IMR-90 (cell line): ENCODE data around the gene ARHGAP18. TPM values are rescaled to one million over a fixed set of nuclear protein-coding genes. Genes with fewer than 3 reads are reported as not detected.

Source experiments
- ATAC-seq: fragments of 200-7000 bp; cut with Tn5 transposase; 2 replicates; pipeline ENCODE4 v1.9.1; 2020; ENCODE audit warnings: low read depth, mild to moderate bottlenecking, moderate library complexity
- BruUV-seq: library from RNA; stranded (reverse); fragments of 400-500 nt; replicated peaks from 2 replicates; lab custom pipeline; 2021; lab: Mats Ljungman, UMichigan
- CTCF ChIA-PET: fragments of 300-600 bp; formaldehyde crosslinking; extraction: SDS; loops from one replicate; lab custom pipeline; 2021; ENCODE audit warnings: antibody characterized with exemption; lab: Yijun Ruan, JAX
- POLR2A ChIA-PET: fragments of 300-600 bp; sonication (Branson Sonifier 250); formaldehyde crosslinking; loops from one replicate; lab custom pipeline; 2022; ENCODE audit warnings: antibody characterized with exemption; ENCODE audit not compliant: unreplicated experiment; lab: Charles Lee
- DNase-seq: peaks from one replicate; pipeline ENCODE4 v3.0.0; 2013
- H2AFZ ChIP-seq: replicated peaks from 2 replicates; pipeline ENCODE3; 2013; ENCODE audit warnings: low read length, mild to moderate bottlenecking; ENCODE audit not compliant: poor library complexity
- H2AK5ac ChIP-seq: 2 replicates; pipeline ENCODE4 v1.6.1; 2013; ENCODE audit warnings: low read depth, low read length, inconsistent platforms
- H2AK9ac ChIP-seq: replicated peaks from 2 replicates; pipeline ENCODE3; 2013; ENCODE audit warnings: mild to moderate bottlenecking, low read depth, low read length, moderate library complexity; ENCODE audit not compliant: poor library complexity
- H2BK120ac ChIP-seq: 2 replicates; pipeline ENCODE4 v1.6.1; 2013; ENCODE audit warnings: low read depth, low read length, inconsistent platforms
- H2BK15ac ChIP-seq: 3 replicates; pipeline ENCODE4 v1.6.1; 2013; ENCODE audit warnings: low read depth, low read length, inconsistent platforms
- H2BK20ac ChIP-seq: 2 replicates; pipeline ENCODE4 v1.6.1; 2013; ENCODE audit warnings: low read depth, mild to moderate bottlenecking, inconsistent platforms, low read length, moderate library complexity
- H2BK5ac ChIP-seq: 2 replicates; pipeline ENCODE4 v1.6.1; 2013; ENCODE audit warnings: mild to moderate bottlenecking, low read depth, low read length, inconsistent platforms; ENCODE audit not compliant: poor library complexity, severe bottlenecking
- H3K14ac ChIP-seq: replicated peaks from 2 replicates; pipeline ENCODE4 v1.6.1; 2013; ENCODE audit warnings: low read depth, low read length, inconsistent platforms
- H3K18ac ChIP-seq: 2 replicates; pipeline ENCODE4 v1.6.1; 2013; ENCODE audit warnings: low read depth, low read length, control low read depth
- H3K23ac ChIP-seq: 2 replicates; pipeline ENCODE4 v1.6.1; 2013; ENCODE audit warnings: low read depth, low read length, inconsistent platforms
- H3K27ac ChIP-seq: 2 replicates; pipeline ENCODE4 v1.5.1; 2013; ENCODE audit warnings: mild to moderate bottlenecking, control low read depth, low read length; ENCODE audit not compliant: insufficient read depth
- H3K27me3 ChIP-seq: 2 replicates; pipeline ENCODE4 v1.6.1; 2013; ENCODE audit warnings: low read length; ENCODE audit not compliant: control insufficient read depth, insufficient read depth
- H3K36me3 ChIP-seq: 2 replicates; pipeline ENCODE4 v1.6.1; 2013; ENCODE audit warnings: low read length, mixed read lengths; ENCODE audit not compliant: control insufficient read depth, insufficient read depth
- H3K4ac ChIP-seq: 2 replicates; pipeline ENCODE4 v1.6.1; 2013; ENCODE audit warnings: low read depth, low read length, inconsistent platforms
- H3K4me1 ChIP-seq: 2 replicates; pipeline ENCODE4 v1.6.1; 2013; ENCODE audit warnings: low read length, mixed read lengths; ENCODE audit not compliant: control insufficient read depth, insufficient read depth
- H3K4me2 ChIP-seq: 2 replicates; pipeline ENCODE4 v1.6.1; 2013; ENCODE audit warnings: low read depth, mild to moderate bottlenecking, control low read depth, low read length, moderate library complexity
- H3K4me3 ChIP-seq: 2 replicates; pipeline ENCODE4 v1.5.1; 2013; ENCODE audit warnings: low read depth, mild to moderate bottlenecking, control low read depth, low read length, moderate library complexity; ENCODE audit not compliant: insufficient read depth
- H3K56ac ChIP-seq: 2 replicates; pipeline ENCODE4 v1.6.1; 2013; ENCODE audit warnings: low read length, inconsistent platforms; ENCODE audit not compliant: insufficient read depth; ENCODE audit errors: extremely low read depth
- H3K79me1 ChIP-seq, 2 experiments: 2 replicates each; pipeline ENCODE4 v1.6.1; 2013; ENCODE audit warnings: low read length in 2 of 2, inconsistent platforms in 1 of 2, low read depth in 1 of 2
- H3K9ac ChIP-seq: 2 replicates; pipeline ENCODE4 v1.6.1; 2013; ENCODE audit warnings: low read depth, low read length, control low read depth
- H3K9me1 ChIP-seq: 2 replicates; pipeline ENCODE4 v1.6.1; 2013; ENCODE audit warnings: low read length, inconsistent platforms; ENCODE audit not compliant: insufficient read depth
- H3K9me3 ChIP-seq: 2 replicates; pipeline ENCODE4 v1.6.1; 2013; ENCODE audit warnings: low read length; ENCODE audit not compliant: control insufficient read depth, insufficient read depth
- H4K20me1 ChIP-seq: 2 replicates; pipeline ENCODE4 v1.6.1; 2013; ENCODE audit warnings: low read length, inconsistent platforms; ENCODE audit not compliant: insufficient read depth
- H4K5ac ChIP-seq: 2 replicates; pipeline ENCODE4 v1.6.1; 2013; ENCODE audit warnings: mild to moderate bottlenecking, low read depth, low read length, control low read depth
- H4K8ac ChIP-seq, 2 experiments: 2 replicates each; pipeline ENCODE4 v1.6.1; 2013; ENCODE audit warnings: low read depth in 2 of 2, low read length in 2 of 2, control low read depth in 1 of 2, inconsistent platforms in 1 of 2
- H4K91ac ChIP-seq: 2 replicates; pipeline ENCODE4 v1.6.1; 2013; ENCODE audit warnings: low read depth, low read length, inconsistent platforms; ENCODE audit not compliant: insufficient read depth
- BHLHE40 ChIP-seq: fragments of 150-350 bp; IDR thresholded peaks from 2 replicates; pipeline ENCODE4 v1.6.1; 2016; ENCODE audit warnings: mild to moderate bottlenecking, low read depth, low read length
- CEBPB ChIP-seq: IDR thresholded peaks from 2 replicates; pipeline ENCODE4 v1.6.1; 2012; ENCODE audit warnings: low read depth, low read length, improper control_type of control experiment
- CHD1 ChIP-seq: IDR thresholded peaks from 2 replicates; pipeline ENCODE4 v1.6.1; 2012; ENCODE audit warnings: low read depth, low read length, improper control_type of control experiment
- FOS ChIP-seq: fragments of 150-350 bp; IDR thresholded peaks from 2 replicates; pipeline ENCODE4 v1.6.1; 2016; ENCODE audit warnings: low read depth, low read length
- MAFK ChIP-seq: IDR thresholded peaks from 2 replicates; pipeline ENCODE4 v1.6.1; 2012; ENCODE audit warnings: low read depth, low read length, improper control_type of control experiment
- NFE2L2 ChIP-seq: fragments of 150-350 bp; IDR thresholded peaks from 2 replicates; pipeline ENCODE4 v1.6.1; 2016; ENCODE audit warnings: low read depth, mild to moderate bottlenecking, low read length
- RAD21 ChIP-seq: IDR thresholded peaks from 2 replicates; pipeline ENCODE4 v1.6.1; 2012; ENCODE audit warnings: low read length, improper control_type of control experiment
- SMC3 ChIP-seq: fragments of 150-350 bp; IDR thresholded peaks from 2 replicates; pipeline ENCODE4 v1.6.1; 2016; ENCODE audit warnings: low read depth, mild to moderate bottlenecking, antibody characterized with exemption, low read length, moderate library complexity
- WGBS, 2 experiments: methylation state at CpG; one replicate each; pipeline versions ENCODE4 v1.1.5 to v1.1.7; 2013; ENCODE audit warnings: missing lambda C conversion rate in 2 of 2; ENCODE audit not compliant: insufficient read length in 1 of 2; ENCODE audit errors: extremely low coverage in 2 of 2; 5-methylcytosine and 5-hydroxymethylcytosine counted together
- dilution Hi-C: fragments of 300-500 bp; cut with HindIII; formaldehyde crosslinking; loops from one replicate; pipeline ENCODE4 v1.14.3; 2018; ENCODE audit warnings: low sequenced_read_pairs; ENCODE audit not compliant: unreplicated experiment
- in situ Hi-C: fragments of 300-500 bp; cut with MboI; formaldehyde crosslinking; loops from 3 replicates; pipeline ENCODE4 v1.14.3; 2019; ENCODE audit warnings: low sequenced_read_pairs, inconsistent platforms, mixed read lengths
- intact Hi-C: fragments of 100-400 bp; cut with micrococcal nuclease; formaldehyde crosslinking; loops from 2 replicates; pipeline ENCODE4 v1.10.0; 2022
- polyA plus RNA-seq, 3 experiments: library from polyadenylated mRNA; depleted of rRNA; stranded (reverse); fragments of >200 nt; gene quantifications; 2 replicates each; pipeline ENCODE4 v1.2.3, GENCODE V29; 2012; ENCODE audit warnings: low replicate concordance in 1 of 3
- total RNA-seq: library from RNA; depleted of rRNA; stranded (reverse); fragments of >200 nt; gene quantifications from 2 replicates; pipeline ENCODE4 v1.2.3, GENCODE V29; 2012
- TF ChIP-seq, protein P1 (sequence below): conservative IDR thresholded peaks from 2 replicates; pipeline ENCODE4 v1.5.1; 2012; ENCODE audit warnings: mild to moderate bottlenecking, low read depth, low read length, improper control_type of control experiment

Gene ARHGAP18
- total and polyA plus RNA-seq, 2 of the 4 experiments (the other 2 are of a cell fraction): 6.2 to 17.0 TPM

DNA sequence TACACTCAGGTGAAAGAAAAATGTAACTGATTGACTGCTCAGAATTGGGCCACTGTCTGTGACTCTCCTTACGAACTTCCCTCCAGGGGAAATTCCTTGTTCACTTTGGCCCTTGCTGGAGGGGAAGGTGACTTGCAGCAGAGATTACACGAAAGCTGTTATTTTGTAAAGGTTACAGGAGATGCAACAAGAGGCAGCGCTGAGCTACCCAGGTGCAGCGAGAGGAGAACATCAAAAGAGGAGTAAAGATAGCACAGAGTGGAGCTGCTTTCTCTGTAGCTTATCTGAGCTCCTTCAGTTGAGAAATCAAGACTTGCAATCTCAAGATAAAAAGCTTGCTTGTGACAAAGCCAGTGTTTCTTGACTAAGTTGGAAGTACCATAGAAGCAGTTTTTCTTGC, 144.6 kb downstream of the ARHGAP18 start:
- no peak overlapping the region for H2BK5ac ChIP-seq
- H4K91ac ChIP-seq: no peak overlapping the region
- no peaks in the 10 kb centered on the region for H3K36me3 ChIP-seq
- H3K27ac ChIP-seq: no peak overlapping the region
- H3K9me3 ChIP-seq: no peaks in the 10 kb centered on the region
- no peak overlapping the region for H3K56ac ChIP-seq
- H3K79me1 ChIP-seq: no peaks in the 10 kb centered on the region
- DNase-seq (no peak), ATAC-seq (no peak)
- H2BK15ac ChIP-seq: no peak overlapping the region
- no peak overlapping the region for H3K14ac ChIP-seq
- H3K9me1 ChIP-seq: no peaks in the 10 kb centered on the region
- no peaks in the 10 kb centered on the region for H3K27me3 ChIP-seq
- H4K20me1 ChIP-seq: no peaks in the 10 kb centered on the region
- no peak overlapping the region for H3K4me2 ChIP-seq
- intact Hi-C loops (no loop called here), in situ Hi-C loops (no loop called here), dilution Hi-C loops (no loop called here)
- CTCF ChIA-PET: interaction anchor here (0.7 to 1.4 kb wide), 3 partner anchors 10 to 422 kb away, joined by 3 to 5 read pairs (median 3); no protein-coding TSS in a partner anchor
- no peak overlapping the region for H2BK20ac ChIP-seq
- no peak overlapping the region for H3K9ac ChIP-seq
- H3K4ac ChIP-seq: no peak overlapping the region
- BruUV-seq: no TSS peak
- no peak overlapping the region for H3K23ac ChIP-seq
- no peak overlapping the region for H2AK9ac ChIP-seq
- POLR2A ChIA-PET: no interaction called here
- no peak overlapping the region for H4K5ac ChIP-seq
- no peaks in the 10 kb centered on the region for H3K4me1 ChIP-seq
- no peak overlapping the region for H2BK120ac ChIP-seq
- no peak overlapping the region for H3K18ac ChIP-seq
- WGBS, 2 experiments: 72% methylated on average over 3 of the region's 4 CpGs; no CpG with 5 or more reads in 1 of the 2 experiments
- TF ChIP-seq FOS: no peak
- no peak for TF ChIP-seq CHD1
- TF ChIP-seq RAD21: no peak
- TF ChIP-seq BHLHE40: no peak
- TF ChIP-seq NFE2L2: no peak
- TF ChIP-seq, protein P1, sequence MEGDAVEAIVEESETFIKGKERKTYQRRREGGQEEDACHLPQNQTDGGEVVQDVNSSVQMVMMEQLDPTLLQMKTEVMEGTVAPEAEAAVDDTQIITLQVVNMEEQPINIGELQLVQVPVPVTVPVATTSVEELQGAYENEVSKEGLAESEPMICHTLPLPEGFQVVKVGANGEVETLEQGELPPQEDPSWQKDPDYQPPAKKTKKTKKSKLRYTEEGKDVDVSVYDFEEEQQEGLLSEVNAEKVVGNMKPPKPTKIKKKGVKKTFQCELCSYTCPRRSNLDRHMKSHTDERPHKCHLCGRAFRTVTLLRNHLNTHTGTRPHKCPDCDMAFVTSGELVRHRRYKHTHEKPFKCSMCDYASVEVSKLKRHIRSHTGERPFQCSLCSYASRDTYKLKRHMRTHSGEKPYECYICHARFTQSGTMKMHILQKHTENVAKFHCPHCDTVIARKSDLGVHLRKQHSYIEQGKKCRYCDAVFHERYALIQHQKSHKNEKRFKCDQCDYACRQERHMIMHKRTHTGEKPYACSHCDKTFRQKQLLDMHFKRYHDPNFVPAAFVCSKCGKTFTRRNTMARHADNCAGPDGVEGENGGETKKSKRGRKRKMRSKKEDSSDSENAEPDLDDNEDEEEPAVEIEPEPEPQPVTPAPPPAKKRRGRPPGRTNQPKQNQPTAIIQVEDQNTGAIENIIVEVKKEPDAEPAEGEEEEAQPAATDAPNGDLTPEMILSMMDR: no peak
- no peak for TF ChIP-seq SMC3
- TF ChIP-seq CEBPB: no peak
- no peak for TF ChIP-seq MAFK
- H2AK5ac ChIP-seq: no peak overlapping the region
- no peak overlapping the region for H3K4me3 ChIP-seq
- H4K8ac ChIP-seq: no peak overlapping the region
- no peak overlapping the region for H2AFZ ChIP-seq
